ENCODE results near the gene SF1.

GRCh38 chr11:64745521-64746328, 32.6 kb downstream of the SF1 start:
- TF ChIP-seq, protein P1, sequence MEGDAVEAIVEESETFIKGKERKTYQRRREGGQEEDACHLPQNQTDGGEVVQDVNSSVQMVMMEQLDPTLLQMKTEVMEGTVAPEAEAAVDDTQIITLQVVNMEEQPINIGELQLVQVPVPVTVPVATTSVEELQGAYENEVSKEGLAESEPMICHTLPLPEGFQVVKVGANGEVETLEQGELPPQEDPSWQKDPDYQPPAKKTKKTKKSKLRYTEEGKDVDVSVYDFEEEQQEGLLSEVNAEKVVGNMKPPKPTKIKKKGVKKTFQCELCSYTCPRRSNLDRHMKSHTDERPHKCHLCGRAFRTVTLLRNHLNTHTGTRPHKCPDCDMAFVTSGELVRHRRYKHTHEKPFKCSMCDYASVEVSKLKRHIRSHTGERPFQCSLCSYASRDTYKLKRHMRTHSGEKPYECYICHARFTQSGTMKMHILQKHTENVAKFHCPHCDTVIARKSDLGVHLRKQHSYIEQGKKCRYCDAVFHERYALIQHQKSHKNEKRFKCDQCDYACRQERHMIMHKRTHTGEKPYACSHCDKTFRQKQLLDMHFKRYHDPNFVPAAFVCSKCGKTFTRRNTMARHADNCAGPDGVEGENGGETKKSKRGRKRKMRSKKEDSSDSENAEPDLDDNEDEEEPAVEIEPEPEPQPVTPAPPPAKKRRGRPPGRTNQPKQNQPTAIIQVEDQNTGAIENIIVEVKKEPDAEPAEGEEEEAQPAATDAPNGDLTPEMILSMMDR (conservative IDR thresholded peaks at IDR 0.05; ENCODE audit: low read length), result no peak
- TF ChIP-seq EZH2phosphoT487 (IDR thresholded peaks at IDR 0.05; ENCODE audit: borderline replicate concordance), result no peak
